ENCODE results near the gene RIT2. TPM values are rescaled to one million over a fixed set of nuclear protein-coding genes. Genes with fewer than 3 reads are reported as not detected.

The RIT2 gene
- total and polyA plus RNA-seq, 2 of the 4 experiments (the other 2 are of a cell fraction) = not detected

- Histone ChIP-seq H3K4me3 (ENCODE audit: insufficient read depth, low read depth, low read length) (no peak overlapping the region), H3K79me1 (ENCODE audit: low read depth in 1 of 2, low read length in 2 of 2) (no peaks in the 10 kb centered on the region), H3K36me3 (ENCODE audit: control insufficient read depth, insufficient read depth, low read length) (no peaks in the 10 kb centered on the region), H3K27ac (ENCODE audit: insufficient read depth, low read length) (no peak overlapping the region), H3K27me3 (ENCODE audit: control insufficient read depth, insufficient read depth, low read length) (no peaks in the 10 kb centered on the region), H3K9me3 (ENCODE audit: control insufficient read depth, insufficient read depth, low read length) (no peaks in the 10 kb centered on the region), H3K56ac (ENCODE audit: extremely low read depth, insufficient read depth, low read length) (no peak overlapping the region), H3K4ac (ENCODE audit: low read depth, low read length) (no peak overlapping the region), H3K18ac (ENCODE audit: low read depth, low read length) (no peak overlapping the region), H3K23ac (ENCODE audit: low read depth, low read length) (no peak overlapping the region), H2BK20ac (ENCODE audit: low read depth, low read length) (no peak overlapping the region), H2AK5ac (ENCODE audit: low read depth, low read length) (no peak overlapping the region), H4K5ac (ENCODE audit: low read depth, low read length) (no peak overlapping the region), H3K4me2 (ENCODE audit: low read depth, low read length) (no peak overlapping the region), H3K9me1 (ENCODE audit: insufficient read depth, low read length) (no peaks in the 10 kb centered on the region), H4K20me1 (ENCODE audit: insufficient read depth, low read length) (no peaks in the 10 kb centered on the region), H2BK5ac (ENCODE audit: low read depth, low read length, poor library complexity, severe bottlenecking) (no peak overlapping the region), H3K9ac (ENCODE audit: low read depth, low read length) (no peak overlapping the region), H3K14ac (replicated peaks; ENCODE audit: low read depth, low read length) (no peak overlapping the region), H2BK15ac (ENCODE audit: low read depth, low read length) (no peak overlapping the region), H4K8ac (ENCODE audit: low read depth in 2 of 2, low read length in 2 of 2) (no peak overlapping the region), H3K4me1 (ENCODE audit: control insufficient read depth, insufficient read depth, low read length) (no peaks in the 10 kb centered on the region), H4K91ac (ENCODE audit: insufficient read depth, low read depth, low read length) (no peak overlapping the region), H2BK120ac (ENCODE audit: low read depth, low read length) (no peak overlapping the region), H2AK9ac (replicated peaks; ENCODE audit: low read depth, low read length, poor library complexity) (no peak overlapping the region), H2AFZ (replicated peaks; ENCODE audit: low read length, poor library complexity) (no peak overlapping the region)
- CTCF ChIA-PET = no interaction called here
- in situ Hi-C loops (cut with MboI; ENCODE audit: low sequenced_read_pairs) (no loop called here), intact Hi-C loops (cut with micrococcal nuclease) (no loop called here), dilution Hi-C loops (cut with HindIII; ENCODE audit: low sequenced_read_pairs, unreplicated experiment) (no loop called here)
- no TSS peak for BruUV-seq (replicated peaks)
- WGBS, 2 experiments (ENCODE audit: extremely low coverage in 2 of 2, insufficient read length in 1 of 2) = no CpG with 5 or more reads among the region's 5 CpGs
- ATAC-seq (ENCODE audit: low read depth) = no peak
- no peak for DNase-seq
- POLR2A ChIA-PET (ENCODE audit: unreplicated experiment) = no interaction called here
- no peak for TF ChIP-seq MAZ (IDR thresholded peaks at IDR 0.05; ENCODE audit: borderline replicate concordance, low read depth, low read length)
- no peak for TF ChIP-seq CHD1 (IDR thresholded peaks at IDR 0.05; ENCODE audit: low read depth, low read length)
- no peak for TF ChIP-seq FOS (IDR thresholded peaks at IDR 0.05; ENCODE audit: low read depth, low read length)
- no peak for TF ChIP-seq MAFK (IDR thresholded peaks at IDR 0.05; ENCODE audit: low read depth, low read length)
- no peak for TF ChIP-seq RCOR1 (IDR thresholded peaks at IDR 0.05; ENCODE audit: insufficient replicate concordance, low read length)
- TF ChIP-seq SMC3 (IDR thresholded peaks at IDR 0.05; ENCODE audit: low read depth, low read length) = no peak
- TF ChIP-seq, protein P1, sequence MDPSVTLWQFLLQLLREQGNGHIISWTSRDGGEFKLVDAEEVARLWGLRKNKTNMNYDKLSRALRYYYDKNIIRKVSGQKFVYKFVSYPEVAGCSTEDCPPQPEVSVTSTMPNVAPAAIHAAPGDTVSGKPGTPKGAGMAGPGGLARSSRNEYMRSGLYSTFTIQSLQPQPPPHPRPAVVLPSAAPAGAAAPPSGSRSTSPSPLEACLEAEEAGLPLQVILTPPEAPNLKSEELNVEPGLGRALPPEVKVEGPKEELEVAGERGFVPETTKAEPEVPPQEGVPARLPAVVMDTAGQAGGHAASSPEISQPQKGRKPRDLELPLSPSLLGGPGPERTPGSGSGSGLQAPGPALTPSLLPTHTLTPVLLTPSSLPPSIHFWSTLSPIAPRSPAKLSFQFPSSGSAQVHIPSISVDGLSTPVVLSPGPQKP (IDR thresholded peaks at IDR 0.05; ENCODE audit: borderline replicate concordance, low read depth, low read length) = no peak
- TF ChIP-seq NFE2L2 (IDR thresholded peaks at IDR 0.05; ENCODE audit: low read depth, low read length) = no peak
- TF ChIP-seq USF2 (IDR thresholded peaks at IDR 0.05; ENCODE audit: low read depth, low read length) = no peak
- no peak for TF ChIP-seq RAD21 (IDR thresholded peaks at IDR 0.05; ENCODE audit: low read length)
- TF ChIP-seq BHLHE40 (IDR thresholded peaks at IDR 0.05; ENCODE audit: low read depth, low read length) = no peak
- TF ChIP-seq MXI1 (IDR thresholded peaks at IDR 0.05; ENCODE audit: borderline replicate concordance, low read depth, low read length) = no peak
- TF ChIP-seq, protein P2, sequence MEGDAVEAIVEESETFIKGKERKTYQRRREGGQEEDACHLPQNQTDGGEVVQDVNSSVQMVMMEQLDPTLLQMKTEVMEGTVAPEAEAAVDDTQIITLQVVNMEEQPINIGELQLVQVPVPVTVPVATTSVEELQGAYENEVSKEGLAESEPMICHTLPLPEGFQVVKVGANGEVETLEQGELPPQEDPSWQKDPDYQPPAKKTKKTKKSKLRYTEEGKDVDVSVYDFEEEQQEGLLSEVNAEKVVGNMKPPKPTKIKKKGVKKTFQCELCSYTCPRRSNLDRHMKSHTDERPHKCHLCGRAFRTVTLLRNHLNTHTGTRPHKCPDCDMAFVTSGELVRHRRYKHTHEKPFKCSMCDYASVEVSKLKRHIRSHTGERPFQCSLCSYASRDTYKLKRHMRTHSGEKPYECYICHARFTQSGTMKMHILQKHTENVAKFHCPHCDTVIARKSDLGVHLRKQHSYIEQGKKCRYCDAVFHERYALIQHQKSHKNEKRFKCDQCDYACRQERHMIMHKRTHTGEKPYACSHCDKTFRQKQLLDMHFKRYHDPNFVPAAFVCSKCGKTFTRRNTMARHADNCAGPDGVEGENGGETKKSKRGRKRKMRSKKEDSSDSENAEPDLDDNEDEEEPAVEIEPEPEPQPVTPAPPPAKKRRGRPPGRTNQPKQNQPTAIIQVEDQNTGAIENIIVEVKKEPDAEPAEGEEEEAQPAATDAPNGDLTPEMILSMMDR (conservative IDR thresholded peaks at IDR 0.05; ENCODE audit: low read depth, low read length) = no peak
- TF ChIP-seq POLR2A (IDR thresholded peaks at IDR 0.05; ENCODE audit: low read depth, low read length) = no peak
- no peak for TF ChIP-seq RFX5 (IDR thresholded peaks at IDR 0.05; ENCODE audit: low read depth, low read length)
- no peak for TF ChIP-seq CEBPB (IDR thresholded peaks at IDR 0.05; ENCODE audit: low read depth, low read length)
These were observed 334.1 kb downstream of the RIT2 start for GRCh38 chr18:42781298-42781815.
